Aorta (tissue), 5 donors: Measurements from ENCODE around the gene DIAPH2. TPM values are rescaled to one million over a fixed set of nuclear protein-coding genes. Genes with fewer than 3 reads are reported as not detected.
"Not testable (repeated sequence)": the region's sequence is repeated elsewhere in the genome, so short reads cannot be mapped to it uniquely, and the experiment has no call there.

Experiments
- ATAC-seq: fragments of 200-7000 bp; cut with Tn5 transposase; one replicate; pipeline ENCODE4 v1.9.1; 2022; ENCODE audit warnings: moderate library complexity; ENCODE audit not compliant: low FRiP score
- DNase-seq, 2 donors: peaks; one replicate each; pipeline ENCODE4 v3.0.0-alpha.2; 2020
- H3K27ac ChIP-seq, 2 donors: one replicate each; pipeline ENCODE4 v1.5.1; 2013; ENCODE audit warnings: low read length in 2 of 2, mild to moderate bottlenecking in 2 of 2, moderate library complexity in 2 of 2, control low read depth in 1 of 2, inconsistent platforms in 1 of 2, low read depth in 1 of 2
- H3K27me3 ChIP-seq, 2 donors: one replicate each; pipeline ENCODE4 v1.6.1; 2013; ENCODE audit warnings: control low read depth in 1 of 2, low read length in 1 of 2, mild to moderate bottlenecking in 1 of 2, moderate library complexity in 1 of 2; ENCODE audit not compliant: insufficient read depth in 2 of 2, control insufficient read depth in 1 of 2
- H3K36me3 ChIP-seq, 2 donors: one replicate each; pipeline ENCODE4 v1.6.1; 2013; ENCODE audit warnings: control low read depth in 1 of 2, low read length in 1 of 2, mild to moderate bottlenecking in 1 of 2; ENCODE audit not compliant: insufficient read depth in 2 of 2, control insufficient read depth in 1 of 2
- H3K4me1 ChIP-seq, 2 donors: one replicate each; pipeline ENCODE4 v1.6.1; 2013; ENCODE audit warnings: low read length in 2 of 2, control low read depth in 1 of 2, mild to moderate bottlenecking in 1 of 2, moderate library complexity in 1 of 2; ENCODE audit not compliant: insufficient read depth in 2 of 2, control insufficient read depth in 1 of 2
- H3K4me3 ChIP-seq, 2 donors: one replicate each; pipeline ENCODE4 v1.5.1; 2013; ENCODE audit warnings: low read length in 2 of 2, control low read depth in 1 of 2, mild to moderate bottlenecking in 1 of 2
- H3K9me3 ChIP-seq: one replicate; pipeline ENCODE4 v1.6.1; 2013; ENCODE audit warnings: mild to moderate bottlenecking, low read length; ENCODE audit not compliant: control insufficient read depth
- WGBS, 2 donors: extraction: QIAGEN DNeasy Blood & Tissue Kit; methylation state at CpG; one replicate each; pipeline ENCODE4 v1.1.7; 2013; 5-methylcytosine and 5-hydroxymethylcytosine counted together
- intact Hi-C, 2 donors: fragments of 100-400 bp; cut with DNase I; formaldehyde crosslinking; loops; one replicate each; pipeline versions ENCODE4 v1.14.2 to v1.15.0; 2022
- polyA plus RNA-seq, 2 donors: library from polyadenylated mRNA; stranded (reverse); fragments of 200-250 nt; gene quantifications; one replicate each; pipeline ENCODE4 v1.2.3, GENCODE V29; 2013
- total RNA-seq, 2 donors: library from RNA; stranded (reverse); fragmentation: NEBNext Ultra II Directional; extraction: Animal tissue kit (Norgen Biotek cat#: 25700); gene quantifications; one replicate each; pipeline ENCODE4 v1.2.1, GENCODE V29; 2021
- donor health status: healthy with polysubstance abuse.
- donor health status: Bipolar disorder and iron deficiency.
- donor health status: DM: no; HTN: no; CAD: no.
- donor health status: DM: no; HTN: no; CAD: no.
- donor health status: DM: yes; HTN: yes; CAD: no.

Gene DIAPH2
- total and polyA plus RNA-seq, 4 donors, result 6.5 to 48.4 (median 29.9) TPM

GRCh38 chrX:96729053-96729452, 44.4 kb downstream of the DIAPH2 start:
- ATAC-seq, result no peak
- no peak overlapping the region for H3K27ac ChIP-seq
- H3K36me3 ChIP-seq, result no peaks in the 10 kb centered on the region
- intact Hi-C loops, result no loop called here
- H3K27me3 ChIP-seq, result no peaks in the 10 kb centered on the region
- H3K4me1 ChIP-seq, result no peaks in the 10 kb centered on the region
- no peak for DNase-seq
- H3K9me3 ChIP-seq, result no peaks in the 10 kb centered on the region
- no peak overlapping the region for H3K4me3 ChIP-seq
- WGBS, 2 donors, result 73 to 100% methylated on average over 1 of the region's 1 CpG

- intact Hi-C loops, result no loop called here
- Histone ChIP-seq H3K36me3 (no peaks in the 10 kb centered on the region), H3K27ac (no peak overlapping the region), H3K9me3 (no peaks in the 10 kb centered on the region), H3K4me3 (no peak overlapping the region), H3K27me3 (no peaks in the 10 kb centered on the region), H3K4me1 (no peaks in the 10 kb centered on the region)
- DNase-seq (no peak), ATAC-seq (no peak)
- 49 to 57% methylated on average over 2 of the region's 2 CpGs for WGBS, 2 donors
Observed at GRCh38 chrX:96729868-96730643, 45.4 kb downstream of the DIAPH2 start.

GRCh38 chrX:96731000-96731399, 46.4 kb downstream of the DIAPH2 start:
- 82 to 93% methylated on average over 3 of the region's 3 CpGs for WGBS, 2 donors
- DNase-seq, ATAC-seq, intact Hi-C loops, H3K4me1 ChIP-seq, H3K4me3 ChIP-seq, H3K36me3 ChIP-seq, H3K27ac ChIP-seq, H3K9me3 ChIP-seq, H3K27me3 ChIP-seq: not testable (repeated sequence)

- WGBS, 2 donors, result 68 to 94% methylated on average over 1 of the region's 1 CpG
- Histone ChIP-seq H3K27me3 (no peaks in the 10 kb centered on the region), H3K4me3 (no peak overlapping the region), H3K36me3 (no peaks in the 10 kb centered on the region), H3K27ac (no peak overlapping the region), H3K4me1 (no peaks in the 10 kb centered on the region), H3K9me3 (no peaks in the 10 kb centered on the region)
- DNase-seq (no peak), ATAC-seq (no peak)
- intact Hi-C loops, result no loop called here
Observed at GRCh38 chrX:96743367-96744073, 58.9 kb downstream of the DIAPH2 start.

GRCh38 chrX:96752781-96753180, 68.1 kb downstream of the DIAPH2 start:
- ATAC-seq, result no peak
- 81 to 86% methylated on average over 5 of the region's 5 CpGs for WGBS, 2 donors

GRCh38 chrX:96753230-96753629, 68.6 kb downstream of the DIAPH2 start:
- ATAC-seq, result no peak
- Histone ChIP-seq H3K36me3 (no peaks in the 10 kb centered on the region), H3K27ac (no peak overlapping the region), H3K9me3 (no peaks in the 10 kb centered on the region), H3K4me1 (no peaks in the 10 kb centered on the region), H3K4me3 (no peak overlapping the region), H3K27me3 (no peaks in the 10 kb centered on the region)
- 50 to 60% methylated on average over 1 of the region's 1 CpG for WGBS, 2 donors
- intact Hi-C loops, result no loop called here
- DNase-seq, result no peak

More at GRCh38 chrX:96752781-96753180, 68.1 kb downstream of the DIAPH2 start:
- Histone ChIP-seq H3K36me3 (no peaks in the 10 kb centered on the region), H3K9me3 (no peaks in the 10 kb centered on the region), H3K4me1 (no peaks in the 10 kb centered on the region), H3K27me3 (no peaks in the 10 kb centered on the region), H3K4me3 (no peak overlapping the region), H3K27ac (no peak overlapping the region)
- DNase-seq, result no peak
- intact Hi-C loops, result no loop called here

- H3K9me3 ChIP-seq, result no peaks in the 10 kb centered on the region
- ATAC-seq (no peak), DNase-seq (no peak)
- no peak overlapping the region for H3K4me3 ChIP-seq
- 79 to 86% methylated on average over 3 of the region's 3 CpGs for WGBS, 2 donors
- H3K36me3 ChIP-seq, result no peaks in the 10 kb centered on the region
- H3K27me3 ChIP-seq, result no peaks in the 10 kb centered on the region
- intact Hi-C loops, result no loop called here
- no peak overlapping the region for H3K27ac ChIP-seq
- no peaks in the 10 kb centered on the region for H3K4me1 ChIP-seq
Observed at GRCh38 chrX:96756491-96756890, 71.8 kb downstream of the DIAPH2 start.

- no peak overlapping the region for H3K4me3 ChIP-seq
- no peak for ATAC-seq
- intact Hi-C loops, result no loop called here
- no peak overlapping the region for H3K27ac ChIP-seq
- DNase-seq, result no peak
- 56 to 74% methylated on average over 4 of the region's 4 CpGs for WGBS, 2 donors
- H3K9me3 ChIP-seq, result no peaks in the 10 kb centered on the region
- no peaks in the 10 kb centered on the region for H3K4me1 ChIP-seq
- H3K36me3 ChIP-seq, result no peaks in the 10 kb centered on the region
- no peaks in the 10 kb centered on the region for H3K27me3 ChIP-seq
Observed at GRCh38 chrX:96761566-96761965, 76.9 kb downstream of the DIAPH2 start.

GRCh38 chrX:96763608-96764007, 79.0 kb downstream of the DIAPH2 start:
- H3K4me1 ChIP-seq, result no peaks in the 10 kb centered on the region
- DNase-seq (no peak), ATAC-seq (no peak)
- WGBS, 2 donors, result 51 to 70% methylated on average over 4 of the region's 4 CpGs
- intact Hi-C loops, result no loop called here
- no peaks in the 10 kb centered on the region for H3K27me3 ChIP-seq
- H3K4me3 ChIP-seq, result no peak overlapping the region
- no peak overlapping the region for H3K27ac ChIP-seq
- H3K36me3 ChIP-seq, result no peaks in the 10 kb centered on the region
- H3K9me3 ChIP-seq, result no peaks in the 10 kb centered on the region
